ENCODE measurements around the gene ITGB3. TPM values are rescaled to one million over a fixed set of nuclear protein-coding genes. Genes with fewer than 3 reads are reported as not detected.
"Not testable (repeated sequence)": the region's sequence is repeated elsewhere in the genome, so short reads cannot be mapped to it uniquely, and the experiment has no call there.

ITGB3 gene
- total and polyA plus RNA-seq, 2 of the 8 experiments (the other 6 are each of a cell fraction or from before 2014, with no cell fraction given), result 0.08 to 0.09 TPM

GRCh38 chr17:47216821-47217220, 36.8 kb upstream of the ITGB3 start:
- H3K23me2 ChIP-seq (ENCODE audit: low read depth, low read length); H2BK120ac ChIP-seq (replicated peaks; ENCODE audit: low read depth, low read length); H2BK12ac ChIP-seq (ENCODE audit: low read depth, low read length); H3K36me3 ChIP-seq (ENCODE audit: control insufficient read depth in 2 of 4, insufficient read depth in 4 of 4, low read length in 3 of 4); H2BK5ac ChIP-seq (ENCODE audit: low read depth, low read length); H3K79me2 ChIP-seq (ENCODE audit: control insufficient read depth in 1 of 2, insufficient read depth in 2 of 2, low read length in 2 of 2); FAIRE-seq; H2BK15ac ChIP-seq (ENCODE audit: low read length); CTCF ChIA-PET (ENCODE audit: partially characterized antibody); H2AK5ac ChIP-seq (ENCODE audit: low read depth, low read length); H4K91ac ChIP-seq (replicated peaks; ENCODE audit: insufficient read length, low read length); H3K56ac ChIP-seq (replicated peaks; ENCODE audit: insufficient read length, low read depth, low read length); H4K5ac ChIP-seq (ENCODE audit: insufficient read length, low read depth, low read length); H3K27ac ChIP-seq (ENCODE audit: low read depth, low read length); H3K4me2 ChIP-seq (ENCODE audit: insufficient read depth in 1 of 2, low read depth in 2 of 2, low read length in 2 of 2); H4K20me1 ChIP-seq (replicated peaks in 1 of 2; ENCODE audit: control insufficient read depth in 1 of 2, insufficient read depth in 2 of 2, low read length in 2 of 2); H3K4me3 ChIP-seq (ENCODE audit: extremely low read depth in 1 of 4, insufficient read depth in 2 of 4, low read depth in 3 of 4, low read length in 4 of 4); DNase-seq (ENCODE audit: low read depth in 1 of 2, low spot score in 2 of 2); POLR2A ChIA-PET (ENCODE audit: partially characterized antibody); H3K14ac ChIP-seq (ENCODE audit: insufficient read length); H3K4me1 ChIP-seq (replicated peaks in 1 of 4; ENCODE audit: control insufficient read depth in 3 of 4, insufficient read depth in 4 of 4, low read length in 3 of 4); H3K18ac ChIP-seq (ENCODE audit: extremely low read depth, low read length); H3K23ac ChIP-seq (ENCODE audit: insufficient read length); H3K9me3 ChIP-seq (ENCODE audit: insufficient read depth in 2 of 2, low read depth in 1 of 2, low read length in 1 of 2); H4K8ac ChIP-seq (ENCODE audit: extremely low read depth, insufficient read depth, low read length); H3K4ac ChIP-seq (replicated peaks; ENCODE audit: insufficient read length, low read depth, low read length); H2BK20ac ChIP-seq (ENCODE audit: low read length); H2AFZ ChIP-seq (ENCODE audit: low read length); H3K79me1 ChIP-seq (ENCODE audit: low read depth, low read length); H3K27me3 ChIP-seq (replicated peaks in 1 of 4; ENCODE audit: control insufficient read depth in 3 of 4, extremely low read depth in 1 of 4, insufficient read depth in 3 of 4, low read length in 3 of 4); H3K9ac ChIP-seq (replicated peaks in 1 of 4; ENCODE audit: extremely low read depth in 1 of 4, low read depth in 3 of 4, low read length in 3 of 4): not testable (repeated sequence)
- 84% methylated on average over 4 of the region's 4 CpGs; no CpG with 5 or more reads in 1 of the 2 experiments for WGBS, 2 experiments (ENCODE audit: extremely low coverage in 1 of 2, insufficient coverage in 1 of 2, insufficient read length in 1 of 2, insufficient replicate concordance in 2 of 2, low coverage in 1 of 2, low lambda C conversion rate in 2 of 2, missing lambda C conversion rate in 1 of 2)

GRCh38 chr17:47217279-47217678, 36.3 kb upstream of the ITGB3 start:
- H3K23ac ChIP-seq (ENCODE audit: insufficient read length); CTCF ChIA-PET (ENCODE audit: partially characterized antibody); H3K23me2 ChIP-seq (ENCODE audit: low read depth, low read length); H3K9ac ChIP-seq (replicated peaks in 1 of 4; ENCODE audit: extremely low read depth in 1 of 4, low read depth in 3 of 4, low read length in 3 of 4); H3K4me2 ChIP-seq (ENCODE audit: insufficient read depth in 1 of 2, low read depth in 2 of 2, low read length in 2 of 2); H4K5ac ChIP-seq (ENCODE audit: insufficient read length, low read depth, low read length); H4K20me1 ChIP-seq (replicated peaks in 1 of 2; ENCODE audit: control insufficient read depth in 1 of 2, insufficient read depth in 2 of 2, low read length in 2 of 2); H3K4me3 ChIP-seq (ENCODE audit: extremely low read depth in 1 of 4, insufficient read depth in 2 of 4, low read depth in 3 of 4, low read length in 4 of 4); H2BK12ac ChIP-seq (ENCODE audit: low read depth, low read length); H3K79me1 ChIP-seq (ENCODE audit: low read depth, low read length); H2AFZ ChIP-seq (ENCODE audit: low read length); H3K36me3 ChIP-seq (ENCODE audit: control insufficient read depth in 2 of 4, insufficient read depth in 4 of 4, low read length in 3 of 4); H2BK120ac ChIP-seq (replicated peaks; ENCODE audit: low read depth, low read length); FAIRE-seq; H2AK5ac ChIP-seq (ENCODE audit: low read depth, low read length); H4K91ac ChIP-seq (replicated peaks; ENCODE audit: insufficient read length, low read length); H3K18ac ChIP-seq (ENCODE audit: extremely low read depth, low read length); H3K27me3 ChIP-seq (replicated peaks in 1 of 4; ENCODE audit: control insufficient read depth in 3 of 4, extremely low read depth in 1 of 4, insufficient read depth in 3 of 4, low read length in 3 of 4); POLR2A ChIA-PET (ENCODE audit: partially characterized antibody); H2BK15ac ChIP-seq (ENCODE audit: low read length); H3K4ac ChIP-seq (replicated peaks; ENCODE audit: insufficient read length, low read depth, low read length); H3K79me2 ChIP-seq (ENCODE audit: control insufficient read depth in 1 of 2, insufficient read depth in 2 of 2, low read length in 2 of 2); H3K9me3 ChIP-seq (ENCODE audit: insufficient read depth in 2 of 2, low read depth in 1 of 2, low read length in 1 of 2); DNase-seq (ENCODE audit: low read depth in 1 of 2, low spot score in 2 of 2); H2BK5ac ChIP-seq (ENCODE audit: low read depth, low read length); H3K4me1 ChIP-seq (replicated peaks in 1 of 4; ENCODE audit: control insufficient read depth in 3 of 4, insufficient read depth in 4 of 4, low read length in 3 of 4); H4K8ac ChIP-seq (ENCODE audit: extremely low read depth, insufficient read depth, low read length); H2BK20ac ChIP-seq (ENCODE audit: low read length); H3K56ac ChIP-seq (replicated peaks; ENCODE audit: insufficient read length, low read depth, low read length); H3K14ac ChIP-seq (ENCODE audit: insufficient read length); H3K27ac ChIP-seq (ENCODE audit: low read depth, low read length): not testable (repeated sequence)
- WGBS, 2 experiments (ENCODE audit: extremely low coverage in 1 of 2, insufficient coverage in 1 of 2, insufficient read length in 1 of 2, insufficient replicate concordance in 2 of 2, low coverage in 1 of 2, low lambda C conversion rate in 2 of 2, missing lambda C conversion rate in 1 of 2), result 100% methylated on average over 2 of the region's 2 CpGs; no CpG with 5 or more reads in 1 of the 2 experiments
